ENCODE results near the gene SCN1A.
"Not testable (repeated sequence)": the region's sequence is repeated elsewhere in the genome, so short reads cannot be mapped to it uniquely, and the experiment has no call there.

The SCN1A gene

GRCh38 chr2:166135152-166135848, 7.5 kb upstream of the SCN1A start:
- no peak for DNase-seq (ENCODE audit: low read depth)

DNA sequence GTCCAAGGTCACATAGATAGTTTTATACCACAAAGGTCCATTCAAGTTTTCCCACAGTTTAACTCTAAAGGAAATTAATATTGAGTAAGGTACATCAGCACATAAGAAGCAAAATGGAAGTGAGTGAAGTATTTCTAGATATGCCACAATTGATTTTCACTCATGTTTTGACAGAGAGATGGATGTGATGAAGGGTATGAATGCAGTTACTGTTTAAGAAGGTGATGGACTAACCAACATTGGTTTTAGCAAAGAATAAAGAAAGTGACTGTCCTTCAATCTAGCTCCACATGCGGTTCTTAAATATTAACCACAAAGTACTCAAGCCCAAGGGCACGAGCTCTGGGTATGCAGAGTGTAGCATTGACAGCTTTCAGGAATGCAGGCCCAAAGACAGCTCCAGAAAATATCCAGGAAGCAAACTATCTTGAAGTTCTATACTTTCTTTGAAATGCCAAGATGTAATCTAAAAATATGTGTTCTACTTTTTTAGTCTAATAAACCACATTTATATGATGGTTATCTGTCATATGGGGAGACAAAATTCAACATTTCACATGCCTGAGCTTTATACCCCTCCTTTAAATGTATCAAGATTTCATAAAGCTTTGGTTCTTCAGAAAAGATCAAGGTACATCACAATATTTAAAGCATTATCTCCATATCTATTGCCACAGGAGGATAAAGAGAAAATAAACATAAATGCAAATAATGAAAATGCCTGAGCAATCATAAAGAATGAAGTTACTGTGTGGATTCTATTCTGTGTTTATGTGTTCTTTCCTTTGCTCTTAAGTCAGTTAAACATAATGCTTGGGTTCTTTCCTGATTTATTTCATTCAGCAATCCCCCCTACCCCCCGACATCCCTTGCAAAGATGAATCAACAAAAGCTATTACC, 6.7 kb upstream of the SCN1A start:
- no peak for DNase-seq (ENCODE audit: low read depth)

DNA sequence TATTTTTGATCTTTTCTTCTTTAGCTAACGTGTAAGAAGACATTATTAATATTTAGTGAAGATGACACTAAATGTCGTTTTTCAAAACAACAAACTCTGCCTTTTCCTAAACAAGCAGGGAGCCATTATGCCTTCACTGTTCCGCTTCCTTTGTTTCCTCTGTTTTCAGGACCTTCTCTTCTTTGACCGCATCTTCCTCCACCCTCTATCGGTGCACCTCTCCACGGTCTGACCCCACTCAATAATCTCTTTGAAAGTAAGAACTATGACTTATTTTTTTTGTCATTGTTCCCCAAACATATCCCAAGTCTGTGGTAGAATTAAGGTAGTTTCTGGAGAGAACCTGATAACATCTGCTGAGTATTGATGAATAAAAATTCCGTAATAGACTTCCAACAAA, 5.8 kb upstream of the SCN1A start:
- no peak for DNase-seq (ENCODE audit: low read depth)

- DNase-seq (ENCODE audit: low read depth): no peak
Measured at GRCh38 chr2:166128156-166128505, 311 bp upstream of the SCN1A start.

- no peak for DNase-seq (ENCODE audit: low read depth)
Measured at GRCh38 chr2:166126007-166126639, 1.7 kb downstream of the SCN1A start.

- no peak for DNase-seq (ENCODE audit: low read depth)
Measured at GRCh38 chr2:166125557-166125956, 2.3 kb downstream of the SCN1A start.

DNA sequence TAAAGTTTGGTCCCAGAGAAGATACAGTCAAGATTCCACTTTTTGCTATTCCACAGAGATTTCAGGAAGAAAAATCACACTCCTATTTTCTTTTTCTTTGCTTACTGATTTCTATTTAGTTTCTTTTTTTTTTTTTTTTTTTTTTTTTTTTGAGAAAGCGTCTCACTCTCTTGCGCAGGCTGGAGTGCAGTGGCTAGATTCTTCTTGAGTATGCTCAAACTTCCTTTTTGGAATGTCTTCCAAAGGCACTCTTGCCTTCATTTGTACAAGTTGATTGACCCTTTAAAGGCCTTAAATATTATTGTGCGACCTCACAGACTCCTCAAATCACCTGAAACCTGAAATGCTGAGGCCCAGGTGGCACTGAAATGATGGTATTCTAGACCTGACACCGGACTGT, 9.6 kb downstream of the SCN1A start:
- DNase-seq (ENCODE audit: low read depth): no peak

DNA sequence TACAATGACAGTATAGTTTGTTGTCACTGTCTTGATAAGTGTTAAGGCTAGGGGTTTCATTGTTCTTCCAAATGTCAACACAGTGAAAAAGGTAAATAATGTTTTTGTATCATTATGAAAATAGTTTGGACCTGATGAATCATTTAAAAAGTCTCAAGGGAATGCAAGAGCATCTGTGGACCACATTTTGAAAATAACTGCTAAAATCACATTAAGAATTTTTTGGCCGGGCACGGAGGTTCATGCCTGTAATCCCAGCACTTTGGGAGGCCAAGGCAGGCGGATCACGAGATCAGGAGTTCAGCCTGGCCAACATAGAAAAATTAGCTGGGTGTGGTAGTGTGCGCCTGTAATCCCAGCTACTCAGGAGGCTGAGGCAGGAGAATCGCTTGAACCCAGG, 10.3 kb downstream of the SCN1A start:
- no peak for DNase-seq (ENCODE audit: low read depth)

DNA sequence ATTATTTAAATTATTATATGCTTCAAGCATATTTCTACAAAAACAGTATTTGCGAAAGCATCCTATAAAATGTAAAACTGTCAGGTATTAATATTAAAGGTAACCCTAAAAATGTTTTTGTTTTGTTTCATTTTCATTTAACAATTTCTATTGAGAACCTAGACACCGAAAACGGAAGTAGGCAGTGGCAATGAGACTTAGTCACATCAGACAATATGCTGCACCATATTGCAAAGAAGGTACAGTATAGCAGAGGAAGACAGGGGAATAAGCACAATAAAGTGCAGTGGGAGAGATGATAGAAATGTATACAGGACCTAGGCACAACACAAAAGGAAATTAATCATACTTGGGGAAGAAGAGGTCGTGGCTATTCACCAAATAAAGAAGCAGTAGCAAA, 12.2 kb downstream of the SCN1A start:
- DNase-seq (ENCODE audit: low read depth): no peak

- DNase-seq (ENCODE audit: low read depth): no peak
Measured at GRCh38 chr2:166112193-166112605, 15.6 kb downstream of the SCN1A start.

- no peak for DNase-seq (ENCODE audit: low read depth)
Measured at GRCh38 chr2:166106431-166107015, 21.3 kb downstream of the SCN1A start.

DNA sequence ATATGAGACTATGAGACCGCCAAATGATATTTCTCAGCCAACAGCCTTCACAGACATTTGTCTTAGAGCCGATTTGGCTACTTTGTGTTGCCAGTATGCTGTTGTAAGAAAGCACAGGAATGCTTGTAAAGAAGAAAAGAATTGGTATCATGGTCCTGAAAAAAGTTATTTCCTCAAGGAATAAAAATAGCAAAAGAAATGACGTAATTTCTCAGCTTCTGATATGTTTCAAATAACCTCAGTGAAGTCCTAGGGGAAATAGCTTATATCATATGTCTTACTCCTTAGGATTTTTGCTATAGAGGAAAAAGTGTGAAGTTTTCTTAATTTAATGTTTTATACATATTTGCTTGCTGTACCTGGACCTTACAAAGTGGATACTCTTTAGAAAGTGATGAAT, 23.0 kb downstream of the SCN1A start:
- DNase-seq (ENCODE audit: low read depth): no peak

DNA sequence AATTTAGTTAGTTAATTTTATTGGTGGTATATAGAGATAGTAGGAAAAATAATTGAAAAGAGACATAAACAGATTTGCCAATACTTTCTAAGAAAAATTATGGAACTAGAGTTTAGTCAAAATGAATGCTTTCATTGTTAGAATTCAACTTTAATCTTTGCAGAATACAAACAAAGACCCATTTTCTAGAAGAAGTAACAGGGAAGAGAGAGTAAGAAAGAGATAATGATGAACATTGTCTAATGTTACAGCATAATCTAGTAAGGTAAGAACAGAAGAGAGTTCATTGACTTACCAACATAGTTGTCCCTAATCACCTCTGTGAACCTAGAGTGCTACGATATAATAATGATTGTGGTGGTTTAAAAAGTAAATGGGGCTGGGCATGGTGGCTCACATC, 23.7 kb downstream of the SCN1A start:
- no peak for DNase-seq (ENCODE audit: low read depth)

DNA sequence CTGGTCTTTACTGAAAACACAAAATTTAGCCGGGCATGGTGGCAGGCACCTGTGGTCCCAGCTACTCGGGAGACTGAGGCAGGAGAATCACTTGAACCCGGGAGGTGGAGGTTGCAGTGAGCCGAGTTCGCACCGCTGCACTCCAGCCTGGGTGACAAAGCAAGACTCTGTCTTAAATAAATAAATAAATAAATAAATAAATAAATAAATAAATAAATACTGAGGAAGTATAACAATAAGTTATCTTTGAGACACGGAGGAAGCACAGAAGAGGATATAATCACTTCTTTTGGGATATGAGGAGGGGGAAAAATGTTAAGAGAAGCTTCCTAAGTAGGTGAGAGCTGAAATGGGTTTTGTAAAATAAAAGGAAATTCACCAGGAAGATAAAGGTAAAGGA, 24.5 kb downstream of the SCN1A start:
- not testable (repeated sequence) for DNase-seq (ENCODE audit: low read depth)

- no peak for DNase-seq (ENCODE audit: low read depth)
Measured at GRCh38 chr2:166094325-166094724, 33.5 kb downstream of the SCN1A start.

DNA sequence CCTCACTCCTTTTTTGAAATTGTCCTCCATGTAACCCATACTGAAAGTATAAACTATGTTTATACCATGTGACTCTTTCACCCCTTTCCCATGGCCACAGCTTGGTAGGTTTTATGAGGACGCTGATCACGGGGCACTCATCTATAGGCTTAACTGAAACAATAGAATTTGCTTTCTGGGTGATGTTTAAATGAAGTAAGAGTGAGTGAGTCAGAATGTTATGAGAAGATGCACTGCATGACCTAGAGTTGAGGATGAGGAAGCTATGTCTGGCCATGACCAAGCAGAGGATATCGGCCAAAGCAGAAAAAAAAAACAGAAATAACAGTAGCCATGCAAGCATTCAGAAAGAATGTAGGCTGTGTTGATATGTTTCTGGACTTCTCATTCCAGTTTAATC, 34.9 kb downstream of the SCN1A start:
- no peak for DNase-seq (ENCODE audit: low read depth)

DNA sequence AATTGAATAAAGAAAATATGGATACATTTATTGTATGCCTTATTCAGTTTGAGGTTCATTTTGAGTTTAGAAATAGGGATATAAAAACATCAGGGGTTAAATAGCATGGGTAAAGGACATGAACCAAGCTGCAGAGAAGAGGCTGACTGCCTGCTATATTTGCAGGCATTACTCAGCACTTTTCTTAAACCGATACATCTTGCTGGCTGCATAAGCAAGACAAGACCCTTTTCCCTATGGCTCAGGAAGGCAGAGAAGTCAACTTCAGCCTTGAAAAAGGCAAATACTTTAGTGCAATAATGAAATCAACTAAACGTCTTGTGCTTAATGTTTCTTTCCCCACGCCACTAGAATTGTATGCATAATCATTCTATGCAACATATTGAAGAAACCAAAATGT, 36.4 kb downstream of the SCN1A start:
- no peak for DNase-seq (ENCODE audit: low read depth)

GRCh38 chr2:166090908-166091307, 36.9 kb downstream of the SCN1A start:
- DNase-seq (ENCODE audit: low read depth): no peak

GRCh38 chr2:166090346-166090745, 37.5 kb downstream of the SCN1A start:
- DNase-seq (ENCODE audit: low read depth): no peak

DNA sequence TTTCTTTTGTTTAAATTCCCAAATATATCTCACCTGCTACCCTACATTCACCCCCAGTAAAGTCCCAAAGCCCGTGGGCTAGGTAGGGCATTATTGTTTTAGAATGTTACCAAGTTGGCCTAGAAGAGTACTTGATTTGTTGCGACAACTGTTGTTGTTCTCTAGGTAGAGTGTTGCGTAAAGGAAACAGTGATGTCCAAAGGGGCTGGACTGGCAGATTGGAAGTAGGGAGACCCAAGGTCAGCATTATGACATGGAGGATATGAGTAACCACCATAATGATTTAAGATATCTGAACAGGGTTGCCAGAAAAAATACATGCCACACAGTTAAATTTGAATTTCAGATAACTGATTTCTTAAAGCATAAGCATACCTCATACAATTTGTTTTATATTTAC, 39.2 kb downstream of the SCN1A start:
- DNase-seq (ENCODE audit: low read depth): no peak

- no peak for DNase-seq (ENCODE audit: low read depth)
Measured at GRCh38 chr2:166084301-166084700, 43.5 kb downstream of the SCN1A start.

- no peak for DNase-seq (ENCODE audit: low read depth)
Measured at GRCh38 chr2:166082736-166083135, 45.1 kb downstream of the SCN1A start.

DNA sequence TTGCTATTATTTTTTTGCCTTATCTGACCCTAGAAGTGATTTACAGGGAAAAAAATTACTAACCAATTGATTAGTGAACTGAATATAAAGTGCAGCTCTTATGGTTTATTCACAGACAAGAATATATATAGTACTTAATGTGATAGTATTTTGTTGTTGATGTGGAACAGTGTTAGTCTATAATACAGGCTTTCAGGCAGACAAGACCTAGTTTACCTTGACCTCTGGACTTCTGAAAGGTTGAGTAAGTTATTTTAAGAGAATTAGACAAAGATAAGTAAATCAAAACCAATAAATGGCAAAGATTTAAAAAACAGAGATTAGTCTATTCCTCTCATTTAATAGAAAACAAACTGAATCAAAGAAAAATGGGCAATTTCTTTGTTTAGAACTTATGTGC, 46.0 kb downstream of the SCN1A start:
- no peak for DNase-seq (ENCODE audit: low read depth)

Measured in stimulated activated CD4-positive, alpha-beta T cell treated with anti-CD3 and anti-CD28 coated beads, Interleukin-2, amount 100 ng/mL, for 4 hours (primary cell).